RPMI8226 (cell line): ENCODE results near the gene NAA10.
A peak's percentile ranks its signal among the peaks of the same experiment; 100 is the strongest.

Source experiments
- DNase-seq: peaks from one replicate; pipeline ENCODE4 v3.0.0-alpha.2; 2015

The NAA10 gene

DNA sequence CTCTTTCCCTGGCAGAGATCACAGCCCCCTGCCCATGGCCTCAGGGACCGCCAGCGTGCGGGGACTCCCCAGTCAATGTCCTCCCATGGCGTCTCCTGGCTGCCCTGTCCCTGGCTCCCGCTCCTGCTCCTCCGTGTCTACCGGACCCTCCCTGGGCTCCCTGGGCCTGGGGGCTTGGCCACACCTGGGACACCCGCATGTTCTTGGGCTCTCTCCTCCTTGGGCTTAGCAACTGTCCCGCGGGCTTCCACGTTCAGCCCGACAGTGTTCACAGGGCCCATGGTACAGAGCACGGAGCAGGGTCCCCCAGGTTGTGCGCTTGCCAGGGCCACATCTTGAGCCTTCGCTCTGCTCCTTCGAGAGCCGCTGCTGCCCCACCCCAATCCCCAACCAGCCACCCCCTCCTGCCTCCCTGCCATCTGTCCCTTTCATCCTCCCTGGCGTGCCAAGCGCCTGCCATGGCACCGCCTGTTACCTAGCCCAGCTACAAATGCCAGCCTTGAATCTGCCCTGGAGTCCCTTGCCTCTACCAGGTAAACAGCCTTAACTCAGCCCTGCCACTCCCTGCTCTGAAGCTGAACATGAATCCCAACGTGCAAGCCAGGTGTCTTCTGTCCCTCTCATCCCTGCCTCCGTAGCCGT is 26.5 kb downstream of the NAA10 start:
- DNase-seq = no peak

DNA sequence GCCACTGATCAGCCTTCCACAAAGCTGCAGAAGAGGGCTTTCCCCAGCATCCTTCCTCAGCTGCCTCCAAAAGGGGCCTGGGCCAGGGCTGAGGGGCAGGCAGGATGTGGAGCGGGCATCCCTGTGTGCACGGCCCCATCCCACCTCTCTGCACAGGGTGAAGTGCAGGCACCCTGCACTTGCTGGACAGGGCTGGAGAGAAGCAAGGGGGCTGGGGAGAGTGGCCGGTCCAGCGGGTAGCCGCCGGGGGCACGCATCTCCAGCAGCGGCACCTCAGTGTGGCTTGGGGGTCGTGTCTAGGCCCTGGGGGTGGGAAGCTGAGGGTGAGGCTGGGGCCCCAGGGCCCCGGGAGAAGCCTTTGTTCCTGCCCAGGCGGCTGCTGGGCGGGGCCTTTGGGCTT is 27.4 kb downstream of the NAA10 start:
- no peak for DNase-seq

DNA sequence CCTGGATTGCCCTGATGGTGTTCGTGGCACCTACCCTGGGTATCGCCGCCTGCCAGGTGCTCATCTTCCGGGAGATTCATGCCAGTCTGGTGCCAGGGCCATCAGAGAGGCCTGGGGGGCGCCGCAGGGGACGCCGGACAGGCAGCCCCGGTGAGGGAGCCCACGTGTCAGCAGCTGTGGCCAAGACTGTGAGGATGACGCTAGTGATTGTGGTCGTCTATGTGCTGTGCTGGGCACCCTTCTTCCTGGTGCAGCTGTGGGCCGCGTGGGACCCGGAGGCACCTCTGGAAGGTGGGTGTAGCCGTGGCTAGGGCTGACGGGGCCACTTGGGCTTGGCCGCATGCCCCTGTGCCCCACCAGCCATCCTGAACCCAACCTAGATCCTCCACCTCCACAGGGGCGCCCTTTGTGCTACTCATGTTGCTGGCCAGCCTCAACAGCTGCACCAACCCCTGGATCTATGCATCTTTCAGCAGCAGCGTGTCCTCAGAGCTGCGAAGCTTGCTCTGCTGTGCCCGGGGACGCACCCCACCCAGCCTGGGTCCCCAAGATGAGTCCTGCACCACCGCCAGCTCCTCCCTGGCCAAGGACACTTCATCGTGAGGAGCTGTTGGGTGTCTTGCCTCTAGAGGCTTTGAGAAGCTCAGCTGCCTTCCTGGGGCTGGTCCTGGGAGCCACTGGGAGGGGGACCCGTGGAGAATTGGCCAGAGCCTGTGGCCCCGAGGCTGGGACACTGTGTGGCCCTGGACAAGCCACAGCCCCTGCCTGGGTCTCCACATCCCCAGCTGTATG is 28.5 kb downstream of the NAA10 start:
- no peak for DNase-seq

DNA sequence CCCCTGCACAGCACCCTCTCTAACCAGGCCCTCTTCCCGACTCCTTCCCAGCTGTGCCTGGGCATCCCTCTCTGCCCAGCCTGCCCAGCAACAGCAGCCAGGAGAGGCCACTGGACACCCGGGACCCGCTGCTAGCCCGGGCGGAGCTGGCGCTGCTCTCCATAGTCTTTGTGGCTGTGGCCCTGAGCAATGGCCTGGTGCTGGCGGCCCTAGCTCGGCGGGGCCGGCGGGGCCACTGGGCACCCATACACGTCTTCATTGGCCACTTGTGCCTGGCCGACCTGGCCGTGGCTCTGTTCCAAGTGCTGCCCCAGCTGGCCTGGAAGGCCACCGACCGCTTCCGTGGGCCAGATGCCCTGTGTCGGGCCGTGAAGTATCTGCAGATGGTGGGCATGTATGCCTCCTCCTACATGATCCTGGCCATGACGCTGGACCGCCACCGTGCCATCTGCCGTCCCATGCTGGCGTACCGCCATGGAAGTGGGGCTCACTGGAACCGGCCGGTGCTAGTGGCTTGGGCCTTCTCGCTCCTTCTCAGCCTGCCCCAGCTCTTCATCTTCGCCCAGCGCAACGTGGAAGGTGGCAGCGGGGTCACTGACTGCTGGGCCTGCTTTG is 29.2 kb downstream of the NAA10 start:
- no peak for DNase-seq

DNA sequence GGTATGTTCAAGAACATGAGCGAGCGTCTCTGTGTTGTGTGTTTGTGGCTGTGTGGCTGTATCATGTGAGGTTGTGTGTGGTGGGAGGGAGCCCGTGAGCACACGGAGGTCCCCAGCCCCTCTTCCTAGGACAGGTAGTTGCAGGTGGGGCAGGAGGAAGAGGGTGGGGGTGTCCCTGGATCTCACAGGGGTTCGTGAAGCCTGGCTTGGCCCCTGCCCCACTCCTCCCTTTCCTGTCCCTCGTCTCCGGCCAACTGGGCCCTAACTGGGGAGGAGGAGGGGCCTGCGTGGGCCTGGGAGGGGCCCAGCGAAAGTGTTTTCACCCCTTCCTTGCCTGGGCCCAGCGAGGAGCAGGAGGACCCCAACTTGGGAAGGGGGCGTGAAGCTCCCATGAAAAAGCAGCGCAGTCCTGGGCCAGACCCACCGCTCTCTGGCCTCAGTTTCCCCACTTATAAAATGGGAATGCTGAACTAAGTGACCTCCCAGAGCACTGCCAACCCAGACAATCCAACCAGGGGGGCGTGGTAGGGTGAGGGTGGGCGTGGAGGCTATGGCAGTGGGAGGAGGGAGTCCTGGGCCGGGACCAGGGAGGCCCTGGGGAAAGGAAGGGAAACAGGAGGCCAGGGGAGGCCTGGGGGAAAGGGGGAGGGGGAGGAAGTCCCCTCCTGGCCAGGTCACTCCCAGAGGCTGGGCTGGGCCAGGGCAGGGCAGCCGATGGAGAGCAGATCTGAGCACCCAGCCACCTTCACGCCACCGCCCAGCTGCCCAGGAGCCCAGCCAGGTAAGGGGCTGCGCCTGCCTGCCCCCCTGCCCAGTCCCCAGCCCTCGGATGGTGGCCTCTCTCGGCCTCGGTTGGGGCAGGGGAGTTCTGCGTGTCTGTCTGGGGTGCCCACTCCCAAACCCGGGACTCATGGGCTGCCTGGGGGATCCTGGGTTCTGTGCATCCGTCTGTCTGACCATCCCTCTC is 30.6 kb downstream of the NAA10 start, which contains the start of gene AVPR2:
TSS of gene AVPR2 (plus strand) at position 683 of the 967 bp plus-strand sequence. CDS start 473 bp downstream, outside the sequence.
- peak; percentile 24 for DNase-seq

DNA sequence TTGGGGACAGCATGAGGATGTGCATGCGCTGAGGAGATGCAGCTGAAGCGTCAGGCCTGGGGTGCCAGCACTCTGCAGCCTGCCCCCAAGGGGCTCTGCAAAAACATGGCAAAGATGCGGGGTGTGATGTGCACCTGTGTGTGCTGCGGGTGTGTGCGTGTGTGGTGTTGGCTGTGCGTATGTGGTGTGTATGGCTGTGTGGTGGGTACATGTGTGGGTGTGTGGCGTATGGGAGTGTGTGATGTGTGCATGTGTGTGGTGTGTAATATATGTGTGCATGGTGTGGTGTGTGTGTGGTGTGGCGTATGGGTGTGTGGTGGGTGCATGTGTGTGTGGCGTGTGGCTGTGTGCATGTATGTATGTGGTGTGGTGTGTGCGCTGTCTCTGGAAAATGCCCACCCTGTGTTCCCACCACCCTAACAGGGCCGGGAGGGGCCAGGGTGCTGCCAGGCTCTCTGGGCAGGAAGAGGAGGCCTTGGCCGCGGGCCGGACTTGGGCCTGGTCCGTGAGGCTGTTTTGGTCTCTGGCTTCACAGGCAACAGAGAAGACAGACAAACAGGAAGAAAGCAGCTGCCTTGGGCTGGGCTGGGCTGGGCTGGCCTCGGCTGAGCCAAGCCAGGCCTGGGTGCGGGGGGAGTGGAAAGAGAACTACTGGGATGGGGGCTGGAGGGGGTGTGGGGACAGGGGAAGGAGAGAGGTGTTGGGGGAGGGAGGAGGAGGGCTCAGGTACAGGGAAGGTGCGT is 31.4 kb downstream of the NAA10 start:
- DNase-seq = peak; percentile 33

DNA sequence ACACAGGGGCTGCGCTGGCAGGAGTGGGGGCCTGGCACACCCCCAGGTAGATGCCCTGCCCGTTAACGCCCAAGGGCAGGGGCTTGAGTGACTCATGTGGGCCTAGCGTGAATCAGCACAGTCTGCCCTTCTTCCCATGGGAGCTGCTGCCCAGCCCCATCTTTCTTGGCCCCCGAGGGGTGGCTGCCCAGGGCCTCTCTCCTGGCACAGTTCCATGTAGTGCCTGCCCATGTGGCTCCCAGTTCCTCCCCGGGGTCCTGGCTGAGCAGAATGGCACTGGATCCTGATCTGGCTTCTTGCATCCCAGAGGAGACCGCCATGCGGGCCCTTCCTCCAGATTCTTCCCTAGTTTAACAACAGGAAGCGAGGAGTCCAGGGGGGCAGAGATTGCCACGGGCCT is 32.5 kb downstream of the NAA10 start:
- no peak for DNase-seq

DNA sequence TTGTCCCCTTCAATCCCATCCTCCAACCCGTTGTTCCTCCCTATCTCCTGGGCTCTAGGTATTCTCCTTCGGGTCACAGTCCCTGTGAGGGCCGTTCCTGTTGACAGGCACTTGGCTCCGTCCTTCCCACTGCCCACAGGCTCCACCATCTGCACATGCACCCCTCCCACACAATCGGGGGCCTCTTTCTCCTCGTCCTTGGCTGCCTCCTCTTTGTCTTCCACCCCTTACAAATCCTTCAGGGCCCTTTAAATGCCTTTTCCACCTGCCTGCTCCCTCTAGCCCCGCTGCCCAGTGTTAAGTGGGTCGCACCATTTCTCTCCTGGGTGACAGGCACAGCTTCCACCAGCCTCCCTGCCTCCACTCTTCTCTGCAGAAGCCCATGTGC is 33.1 kb downstream of the NAA10 start:
- no peak for DNase-seq

DNA sequence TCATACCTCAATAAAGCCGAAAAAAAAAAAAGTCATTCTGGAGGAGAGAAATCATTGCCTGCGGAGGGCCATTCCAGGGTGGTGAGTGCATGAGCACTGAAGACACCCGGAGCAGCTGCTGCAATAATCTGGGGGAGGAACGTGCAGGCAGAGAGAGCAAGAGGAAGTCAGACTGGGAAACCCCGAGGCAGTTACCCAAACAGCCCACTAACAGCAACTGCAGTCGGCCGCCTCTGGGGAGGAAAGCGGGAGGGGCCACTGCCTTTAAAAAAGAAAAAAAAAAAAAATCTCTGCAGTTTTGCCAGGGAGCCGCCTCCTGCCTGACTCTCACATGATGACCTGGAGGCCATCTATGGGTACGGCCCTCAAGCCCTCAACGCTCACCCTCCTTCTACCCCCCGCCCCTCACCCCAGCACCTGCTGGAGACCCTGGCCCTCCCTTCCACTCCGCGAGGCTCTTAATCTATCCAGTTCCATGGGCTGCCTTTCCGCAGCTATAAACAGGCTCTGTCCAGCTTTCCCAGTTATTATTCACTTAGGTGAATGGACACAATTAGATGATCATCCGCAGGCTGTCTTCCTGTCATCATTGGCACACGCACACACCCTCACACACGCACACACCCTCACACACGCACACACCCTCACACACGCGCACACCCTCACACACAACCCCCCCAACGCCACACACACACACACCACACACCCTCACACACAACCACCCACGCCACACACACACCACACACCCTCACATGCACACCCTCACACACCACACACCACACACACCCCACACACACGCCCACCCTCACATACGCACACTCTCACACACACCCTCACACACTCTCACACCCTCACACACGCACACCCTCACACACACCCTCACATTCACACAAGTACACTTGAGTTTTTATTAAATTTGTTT is 33.7 kb downstream of the NAA10 start:
- DNase-seq = peak; percentile 84

DNA sequence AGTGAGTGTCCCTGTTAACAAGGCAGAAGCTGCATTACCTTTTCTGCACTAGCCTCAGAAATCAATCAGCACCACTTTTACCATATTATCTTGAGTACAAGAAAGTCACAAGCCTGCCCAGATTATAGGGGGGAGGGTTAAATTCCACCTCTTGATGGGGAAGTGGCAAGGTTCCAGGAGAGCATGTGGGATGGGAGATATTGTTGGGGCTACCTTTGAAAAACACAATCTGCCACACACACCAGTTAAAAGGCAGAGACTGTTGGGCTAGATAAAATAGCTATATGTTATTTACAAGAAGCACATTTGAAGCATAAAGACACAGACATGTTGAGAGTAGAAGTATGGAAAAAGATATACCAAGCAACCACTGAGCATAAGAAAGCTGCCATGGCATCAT is 36.9 kb downstream of the NAA10 start:
- no peak for DNase-seq

DNA sequence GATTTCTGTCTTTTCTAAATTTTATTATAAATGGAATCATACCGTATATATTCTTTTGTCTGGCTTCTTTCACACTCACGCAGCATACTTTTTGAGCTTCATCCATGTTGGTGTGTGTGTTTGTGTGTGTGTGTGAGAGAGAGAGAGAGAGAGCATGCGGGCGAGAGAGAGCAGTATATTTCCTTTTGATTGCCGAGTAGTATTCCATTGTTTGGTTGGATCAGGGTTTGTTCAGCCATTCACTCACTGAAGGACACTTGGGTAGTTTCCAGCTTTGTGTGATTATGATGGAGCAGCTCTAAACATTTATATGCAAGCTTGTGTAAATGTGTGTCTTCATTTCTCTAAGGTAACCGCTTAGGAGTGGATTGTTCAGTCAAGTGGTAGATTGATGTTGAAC is 45.7 kb downstream of the NAA10 start:
- no peak for DNase-seq

DNA sequence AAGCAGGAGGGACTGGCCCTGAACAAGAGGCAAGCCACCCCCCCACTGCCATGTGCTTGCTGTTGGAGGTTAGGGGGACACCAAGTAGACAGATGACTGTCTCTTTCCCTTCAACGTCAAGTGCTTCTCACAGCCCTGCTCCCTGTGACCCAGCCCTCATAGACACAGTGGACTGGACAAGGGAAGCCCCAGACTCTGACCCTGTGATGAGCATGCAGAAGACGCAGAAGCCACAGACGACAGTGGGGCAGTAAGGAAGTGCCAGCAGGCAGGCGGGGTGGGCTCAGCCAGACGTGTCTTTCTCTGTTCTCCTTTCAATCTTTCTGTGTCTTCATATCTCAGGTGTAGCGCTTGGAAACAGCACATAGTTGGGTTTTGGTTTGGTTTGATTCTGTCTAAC is 46.5 kb downstream of the NAA10 start:
- no peak for DNase-seq

DNA sequence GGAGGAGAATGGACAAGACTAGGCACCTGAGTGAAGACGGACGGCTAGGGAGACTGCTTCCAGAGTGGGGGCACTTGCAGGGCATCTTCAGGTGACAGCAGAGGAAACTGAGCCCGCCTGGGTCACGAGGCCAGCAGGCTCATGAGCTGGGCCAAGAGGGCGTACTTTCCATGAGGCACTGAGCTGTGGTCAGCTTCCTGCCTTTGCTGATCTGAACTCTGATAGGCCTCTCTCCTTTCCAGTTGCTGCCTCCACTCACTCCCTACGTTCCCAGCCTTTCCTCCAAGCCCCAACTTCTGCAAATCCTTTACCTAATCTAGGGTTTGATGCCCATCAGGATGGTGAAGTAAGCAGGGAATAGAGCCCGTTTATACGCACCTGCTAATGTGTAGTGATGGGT is 47.5 kb downstream of the NAA10 start:
- DNase-seq = no peak

DNA sequence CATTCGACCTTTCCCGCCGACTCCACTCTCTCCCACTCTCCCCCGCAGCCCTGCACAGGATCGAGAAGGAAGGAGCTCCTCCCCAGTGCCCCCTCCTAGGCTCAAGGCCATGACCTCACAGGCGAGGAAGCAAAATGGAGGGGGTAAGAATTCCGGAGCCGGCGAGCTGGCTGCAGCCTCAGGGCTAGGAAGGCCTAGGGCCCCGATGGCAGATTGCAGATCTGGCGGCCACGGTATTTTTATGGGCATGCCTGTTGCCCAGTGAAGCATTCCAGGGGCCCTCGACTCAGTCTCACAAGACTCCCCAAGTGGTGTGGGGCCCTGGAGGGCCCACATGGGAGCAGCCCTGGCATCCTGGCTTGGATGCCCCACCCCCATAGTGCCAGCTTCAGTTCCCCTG is 47.9 kb downstream of the NAA10 start:
- DNase-seq = no peak

DNA sequence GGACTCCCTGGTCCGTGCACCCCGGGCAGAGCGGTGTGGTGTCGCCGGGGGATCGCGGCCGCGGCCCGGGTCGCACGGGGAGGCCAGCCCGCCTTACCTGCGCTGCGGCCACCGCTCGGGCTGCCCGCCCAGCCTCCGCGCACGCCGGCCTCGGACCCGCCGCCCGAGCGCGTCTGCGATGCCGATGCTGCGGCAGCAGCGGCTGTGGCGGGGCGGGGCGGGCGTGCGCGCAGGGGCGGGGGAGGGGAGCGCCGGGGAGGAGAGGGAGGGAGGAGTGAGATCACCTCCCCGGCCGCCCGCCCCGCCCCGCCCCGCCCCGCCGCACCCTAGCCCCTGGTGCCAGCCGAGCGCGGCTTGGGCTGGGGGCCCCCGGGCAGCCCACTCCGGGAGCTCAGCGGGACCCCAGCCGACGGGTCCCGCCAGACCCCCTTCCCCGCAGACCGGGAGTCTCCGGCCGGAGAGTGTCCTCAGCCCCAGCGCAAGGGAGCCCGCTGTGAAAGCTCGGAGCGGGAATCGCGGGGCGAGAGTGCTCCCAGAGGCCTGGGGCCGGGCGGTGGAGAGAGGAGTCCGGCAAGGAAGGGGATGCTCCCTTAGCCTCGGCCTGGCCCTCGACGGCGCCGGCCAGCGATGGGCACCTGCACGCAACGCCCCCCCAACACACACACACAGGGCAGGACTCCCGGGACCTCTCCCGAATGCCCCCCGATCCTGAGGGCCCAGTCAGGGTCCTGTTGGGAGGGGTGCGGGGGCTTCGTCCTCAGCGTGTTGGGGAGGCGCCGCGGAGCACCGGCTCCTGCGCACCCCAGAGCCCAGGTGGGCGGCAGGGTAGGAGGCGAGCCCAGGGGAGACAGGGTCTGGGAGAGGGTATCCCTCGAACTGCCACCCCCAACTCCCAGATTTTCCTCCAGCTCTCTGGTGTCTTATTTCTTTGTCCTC is 48.6 kb downstream of the NAA10 start, which contains the start of gene L1CAM:
TSS of gene L1CAM (minus strand) at position 206 of the 936 bp plus-strand sequence. CDS start 10,337 bp downstream, outside the sequence.
- peak; percentile 33 for DNase-seq

DNA sequence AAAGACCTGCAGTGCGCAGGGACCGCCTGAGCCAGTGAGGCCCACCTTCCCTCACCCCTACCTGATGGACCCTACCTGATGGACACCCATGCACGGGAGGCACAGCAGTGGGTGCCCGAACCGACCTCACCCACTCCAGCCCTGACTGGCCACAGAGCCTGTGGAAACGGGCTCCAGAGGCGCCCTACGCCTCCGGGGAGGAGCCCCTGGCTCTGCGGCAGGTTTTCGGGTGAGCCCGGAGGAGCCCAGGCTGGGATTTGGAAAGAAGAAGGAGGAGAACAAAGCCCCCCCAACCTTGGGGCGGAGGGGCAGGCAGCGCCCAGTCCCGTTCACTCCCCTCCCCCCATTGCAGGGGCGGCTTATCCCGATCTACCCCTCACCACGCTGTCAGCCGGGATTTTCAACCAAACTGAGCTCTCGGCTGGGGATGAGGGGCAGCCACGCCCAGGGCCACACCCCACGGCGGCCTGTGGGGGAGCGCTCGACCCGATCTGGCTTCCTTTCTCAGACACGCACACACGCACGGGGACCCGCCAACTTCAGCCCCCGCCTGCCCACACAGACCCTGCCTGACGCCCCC is 49.5 kb downstream of the NAA10 start:
- DNase-seq = no peak

DNA sequence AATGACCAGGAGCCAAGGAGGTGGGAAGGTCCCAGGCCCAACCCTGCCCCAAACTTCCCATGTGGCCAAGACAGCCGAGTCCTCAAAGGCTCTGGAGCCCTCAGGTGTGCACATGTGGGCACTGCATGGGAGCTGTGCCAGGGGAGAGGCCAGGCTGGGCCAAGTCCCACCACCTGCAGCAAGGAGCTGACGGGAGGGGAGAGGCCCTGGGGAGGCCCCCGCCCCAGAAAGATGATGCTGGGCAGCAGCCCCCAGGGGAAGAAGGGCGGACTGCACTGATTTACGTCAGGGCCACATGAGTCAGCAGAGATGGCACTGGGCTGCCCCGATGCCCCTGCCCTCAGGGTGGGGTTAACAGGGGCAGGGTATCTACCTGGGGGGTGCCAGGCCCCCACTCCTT is 50.2 kb downstream of the NAA10 start:
- DNase-seq = peak; percentile 66

DNA sequence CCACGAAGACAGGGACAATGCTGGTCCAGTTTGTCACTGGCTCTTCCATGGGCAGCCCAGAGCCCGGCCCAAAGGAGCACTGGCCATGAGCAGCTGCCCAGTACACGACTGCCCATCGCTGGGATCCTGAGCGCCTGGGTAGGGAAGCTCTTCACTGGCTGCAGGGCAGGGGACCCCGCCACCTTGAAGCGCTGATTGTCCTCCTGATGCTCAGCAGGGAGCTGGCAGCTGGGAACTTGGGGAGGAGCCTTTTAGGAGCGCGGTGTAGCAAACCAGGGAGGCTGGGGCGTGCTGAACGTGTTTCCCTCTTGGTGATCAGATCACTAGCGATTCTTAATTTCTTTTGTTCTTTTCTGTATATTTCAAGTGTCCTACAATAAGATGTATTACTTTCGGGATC is 50.7 kb downstream of the NAA10 start:
- DNase-seq = no peak

DNA sequence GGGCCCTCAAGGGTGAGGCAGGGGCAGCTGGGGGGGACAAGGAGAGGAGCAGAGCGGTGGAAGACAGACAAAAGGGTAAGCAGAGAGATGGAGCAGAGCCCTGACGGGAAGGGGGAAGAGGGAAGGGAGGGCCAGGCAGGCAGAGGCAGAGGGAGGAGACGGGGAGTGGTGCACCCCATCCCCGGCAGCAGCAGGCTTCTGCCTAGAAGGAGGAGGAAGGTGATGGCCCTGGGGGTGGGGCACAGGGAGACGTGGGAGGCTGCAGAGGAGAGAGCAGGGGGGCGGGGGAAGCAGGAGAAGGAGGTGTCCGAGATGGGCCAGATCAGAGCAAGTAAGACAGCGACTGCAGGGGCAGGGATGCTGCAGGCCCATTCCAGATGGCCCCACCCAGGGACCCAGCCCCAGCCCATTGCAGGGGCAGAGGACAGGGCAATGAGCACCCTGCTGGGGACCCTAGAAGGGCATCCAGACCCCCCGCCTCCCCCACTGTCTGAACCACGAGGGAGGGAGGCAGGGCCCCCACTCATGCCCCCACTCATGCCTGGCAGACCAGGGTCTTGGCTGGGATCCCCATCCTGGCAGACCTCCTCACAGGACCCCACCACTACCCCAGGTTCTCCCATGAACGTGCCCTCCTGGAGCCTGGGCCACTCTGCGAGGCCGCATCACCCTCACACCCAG is 51.5 kb downstream of the NAA10 start:
- no peak for DNase-seq
